ENCODE data around the gene HIKESHI. TPM values are rescaled to one million over a fixed set of nuclear protein-coding genes. Genes with fewer than 3 reads are reported as not detected.
A peak's percentile ranks its signal among the peaks of the same experiment; 100 is the strongest.

The HIKESHI gene
- total and polyA plus RNA-seq, 2 of the 8 experiments (the other 6 are each of a cell fraction or from before 2014, with no cell fraction given): 65.4 to 90.2 TPM

DNA sequence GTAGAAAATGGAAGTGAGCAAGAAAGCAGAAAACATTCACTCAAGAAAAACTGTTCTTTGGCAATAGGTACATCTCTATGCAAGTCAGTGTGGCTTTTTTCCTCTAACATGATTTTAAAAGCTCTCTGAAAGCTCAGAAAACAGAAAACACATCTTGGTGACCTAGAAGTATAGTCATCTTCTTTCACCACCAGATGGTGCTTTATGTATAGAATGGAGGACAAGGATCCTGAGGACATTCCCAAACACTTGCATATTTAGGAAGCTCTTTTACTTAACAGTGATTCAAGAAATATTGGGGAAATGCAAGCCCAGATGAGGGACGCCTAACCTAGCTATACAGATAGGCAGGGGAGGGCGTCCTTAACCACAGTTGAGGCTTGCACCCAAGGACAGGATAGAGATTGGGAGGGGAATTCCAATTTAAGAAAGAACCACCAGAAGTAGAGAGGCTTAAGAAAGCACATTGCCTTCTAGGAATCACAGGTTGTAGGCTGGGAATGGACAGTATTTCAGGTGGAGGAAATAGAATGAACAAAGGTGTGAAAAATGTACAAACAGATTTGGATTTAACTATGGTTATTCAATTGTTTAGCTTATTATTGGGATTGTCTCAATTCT lies 58.8 kb downstream of the HIKESHI start:
- WGBS, 2 experiments (ENCODE audit: extremely low coverage in 1 of 2, insufficient coverage in 1 of 2, insufficient read length in 1 of 2, insufficient replicate concordance in 2 of 2, low coverage in 1 of 2, low lambda C conversion rate in 2 of 2, missing lambda C conversion rate in 1 of 2): 33% methylated on average over 2 of the region's 2 CpGs; no CpG with 5 or more reads in 1 of the 2 experiments
- FAIRE-seq: peak; percentile 55
- peak in 2 of 3 experiments; percentile 26 to 44; a peak in 2 of 4 replicates for TF ChIP-seq CTCF (IDR thresholded peaks at IDR 0.05; ENCODE audit: control extremely low read depth in 1 of 3, insufficient read depth in 1 of 3, low read depth in 1 of 3, low read length in 3 of 3)
- no peak for TF ChIP-seq GABPA (IDR thresholded peaks at IDR 0.05; ENCODE audit: borderline replicate concordance, insufficient read depth, low read length)
- TF ChIP-seq YY1 (IDR thresholded peaks at IDR 0.05; ENCODE audit: low read depth, low read length): no peak
- no peak for TF ChIP-seq HDAC2 (IDR thresholded peaks at IDR 0.05; ENCODE audit: borderline replicate concordance in 1 of 2, low read depth in 2 of 2, low read length in 2 of 2)
- TF ChIP-seq BACH1 (IDR thresholded peaks at IDR 0.05; ENCODE audit: low read length): no peak
- TF ChIP-seq SP2 (IDR thresholded peaks at IDR 0.05; ENCODE audit: low read length): no peak
- no peak for TF ChIP-seq SP1 (IDR thresholded peaks at IDR 0.05; ENCODE audit: low read depth, low read length)
- TF ChIP-seq RAD21 (IDR thresholded peaks at IDR 0.05 in 1 of 2, conservative IDR thresholded peaks at IDR 0.05 in 1 of 2; ENCODE audit: low read depth in 2 of 2, low read length in 2 of 2): peak; percentile 60 to 65

More for the DNA sequence above, 58.8 kb downstream of the HIKESHI start:
- H2BK15ac ChIP-seq (ENCODE audit: low read length): no peak overlapping the region
- H2BK5ac ChIP-seq (ENCODE audit: low read depth, low read length): no peak overlapping the region
- H4K20me1 ChIP-seq (replicated peaks in 1 of 2; ENCODE audit: control insufficient read depth in 1 of 2, insufficient read depth in 2 of 2, low read length in 2 of 2): no peaks in the 10 kb centered on the region
- no peak overlapping the region for H3K9ac ChIP-seq (replicated peaks in 1 of 4; ENCODE audit: extremely low read depth in 1 of 4, low read depth in 3 of 4, low read length in 3 of 4)
- no peaks in the 10 kb centered on the region for H3K79me2 ChIP-seq (ENCODE audit: control insufficient read depth in 1 of 2, insufficient read depth in 2 of 2, low read length in 2 of 2)
- no peak overlapping the region for H4K5ac ChIP-seq (ENCODE audit: insufficient read length, low read depth, low read length)
- H3K4ac ChIP-seq (replicated peaks; ENCODE audit: insufficient read length, low read depth, low read length): no peak overlapping the region
- CTCF ChIA-PET (ENCODE audit: partially characterized antibody): interaction anchor here (0.6 to 3.5 kb wide), 35 partner anchors 9 to 509 kb away, joined by 3 to 19 read pairs (median 5); partner anchors contain the start of gene CCDC81
- no peaks in the 10 kb centered on the region for H3K79me1 ChIP-seq (ENCODE audit: low read depth, low read length)
- no peak overlapping the region for H2BK20ac ChIP-seq (ENCODE audit: low read length)
- no peak overlapping the region for H3K23ac ChIP-seq (ENCODE audit: insufficient read length)
- H3K4me3 ChIP-seq (ENCODE audit: extremely low read depth in 1 of 4, insufficient read depth in 2 of 4, low read depth in 3 of 4, low read length in 4 of 4): no peak overlapping the region
- no peak overlapping the region for H2AFZ ChIP-seq (ENCODE audit: low read length)
- H3K4me2 ChIP-seq (ENCODE audit: insufficient read depth in 1 of 2, low read depth in 2 of 2, low read length in 2 of 2): no peak overlapping the region
- H4K8ac ChIP-seq (ENCODE audit: extremely low read depth, insufficient read depth, low read length): no peak overlapping the region
- H2BK120ac ChIP-seq (replicated peaks; ENCODE audit: low read depth, low read length): no peak overlapping the region
- no peaks in the 10 kb centered on the region for H3K27me3 ChIP-seq (replicated peaks in 1 of 4; ENCODE audit: control insufficient read depth in 3 of 4, extremely low read depth in 1 of 4, insufficient read depth in 3 of 4, low read length in 3 of 4)
- no peak overlapping the region for H3K14ac ChIP-seq (ENCODE audit: insufficient read length)
- no peak overlapping the region for H3K27ac ChIP-seq (ENCODE audit: low read depth, low read length)
- no peaks in the 10 kb centered on the region for H3K36me3 ChIP-seq (ENCODE audit: control insufficient read depth in 2 of 4, insufficient read depth in 4 of 4, low read length in 3 of 4)
- no peak overlapping the region for H2AK5ac ChIP-seq (ENCODE audit: low read depth, low read length)
- no peaks in the 10 kb centered on the region; the same call in 1 of the 2 replicates for H3K23me2 ChIP-seq (ENCODE audit: low read depth, low read length)
- no peak overlapping the region for H3K56ac ChIP-seq (replicated peaks; ENCODE audit: insufficient read length, low read depth, low read length)
- DNase-seq (ENCODE audit: low read depth in 1 of 2, low spot score in 2 of 2): no peak
- POLR2A ChIA-PET (ENCODE audit: partially characterized antibody): interaction anchor here (1.3 kb wide), 1 partner anchor 122 kb away, joined by 3 read pairs; no protein-coding TSS in a partner anchor
- H3K18ac ChIP-seq (ENCODE audit: extremely low read depth, low read length): no peak overlapping the region
- H3K4me1 ChIP-seq (replicated peaks in 1 of 4; ENCODE audit: control insufficient read depth in 3 of 4, insufficient read depth in 4 of 4, low read length in 3 of 4): peaks cover 0 to 3% (median 1%) of the 10 kb centered on the region in 4 experiments; a peak in 3 of 7 replicates
- H4K91ac ChIP-seq (replicated peaks; ENCODE audit: insufficient read length, low read length): no peak overlapping the region
- H2BK12ac ChIP-seq (ENCODE audit: low read depth, low read length): no peak overlapping the region
- H3K9me3 ChIP-seq (ENCODE audit: insufficient read depth in 2 of 2, low read depth in 1 of 2, low read length in 1 of 2): no peaks in the 10 kb centered on the region
